ENCODE results near the gene CSNK2A3. TPM values are rescaled to one million over a fixed set of nuclear protein-coding genes. Genes with fewer than 3 reads are reported as not detected.

Gene CSNK2A3
- total and polyA plus RNA-seq, 9 donors, result 0.22 to 2.4 (median 0.48) TPM; not detected in 1

DNA sequence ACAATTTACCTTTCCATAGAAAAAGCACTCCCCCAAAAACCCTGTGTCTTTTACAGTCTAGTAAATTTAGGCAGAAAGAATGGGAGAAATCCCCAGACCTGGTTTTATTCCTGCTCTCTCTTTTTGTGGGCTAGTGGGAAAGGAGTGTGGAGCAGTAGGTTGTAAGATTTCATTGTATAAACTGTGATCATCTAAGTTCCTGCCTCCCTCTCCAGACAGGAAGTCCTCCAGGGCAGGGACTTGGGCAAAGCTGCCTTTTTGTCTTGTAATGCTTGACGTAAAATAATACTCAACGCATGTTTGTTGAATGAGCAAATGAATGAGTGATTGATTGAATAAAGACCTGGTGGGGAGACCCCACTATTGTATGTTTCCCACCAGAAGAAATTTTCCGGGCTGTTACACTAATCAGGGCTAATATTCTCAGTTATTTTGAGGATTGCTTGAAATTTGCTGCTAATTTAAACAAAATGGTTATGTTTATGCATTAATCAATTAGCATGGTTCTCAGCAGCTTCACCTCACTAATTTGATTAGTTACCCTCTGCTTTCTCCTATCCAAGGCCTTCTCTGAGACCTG lies 36.3 kb downstream of the CSNK2A3 start:
- no peak for DNase-seq
- Histone ChIP-seq H3K36me3 (no peaks in the 10 kb centered on the region), H3K4me3 (no peak overlapping the region), H3K9me3 (no peaks in the 10 kb centered on the region), H3K27me3 (no peaks in the 10 kb centered on the region), H3K27ac (no peak overlapping the region), H3K4me1 (ENCODE audit: insufficient read depth) (peaks cover 9% of the 10 kb centered on the region)
- TF ChIP-seq EP300 (IDR thresholded peaks at IDR 0.05) (no peak), POLR2A (IDR thresholded peaks at IDR 0.05) (no peak)
- TF ChIP-seq, protein P1, sequence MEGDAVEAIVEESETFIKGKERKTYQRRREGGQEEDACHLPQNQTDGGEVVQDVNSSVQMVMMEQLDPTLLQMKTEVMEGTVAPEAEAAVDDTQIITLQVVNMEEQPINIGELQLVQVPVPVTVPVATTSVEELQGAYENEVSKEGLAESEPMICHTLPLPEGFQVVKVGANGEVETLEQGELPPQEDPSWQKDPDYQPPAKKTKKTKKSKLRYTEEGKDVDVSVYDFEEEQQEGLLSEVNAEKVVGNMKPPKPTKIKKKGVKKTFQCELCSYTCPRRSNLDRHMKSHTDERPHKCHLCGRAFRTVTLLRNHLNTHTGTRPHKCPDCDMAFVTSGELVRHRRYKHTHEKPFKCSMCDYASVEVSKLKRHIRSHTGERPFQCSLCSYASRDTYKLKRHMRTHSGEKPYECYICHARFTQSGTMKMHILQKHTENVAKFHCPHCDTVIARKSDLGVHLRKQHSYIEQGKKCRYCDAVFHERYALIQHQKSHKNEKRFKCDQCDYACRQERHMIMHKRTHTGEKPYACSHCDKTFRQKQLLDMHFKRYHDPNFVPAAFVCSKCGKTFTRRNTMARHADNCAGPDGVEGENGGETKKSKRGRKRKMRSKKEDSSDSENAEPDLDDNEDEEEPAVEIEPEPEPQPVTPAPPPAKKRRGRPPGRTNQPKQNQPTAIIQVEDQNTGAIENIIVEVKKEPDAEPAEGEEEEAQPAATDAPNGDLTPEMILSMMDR (IDR thresholded peaks at IDR 0.05), result no peak
- intact Hi-C loops (cut with DNase I), result no loop called here
- 88 to 97% (median 93%) methylated on average over 3 of the region's 3 CpGs for WGBS, 3 donors

DNA sequence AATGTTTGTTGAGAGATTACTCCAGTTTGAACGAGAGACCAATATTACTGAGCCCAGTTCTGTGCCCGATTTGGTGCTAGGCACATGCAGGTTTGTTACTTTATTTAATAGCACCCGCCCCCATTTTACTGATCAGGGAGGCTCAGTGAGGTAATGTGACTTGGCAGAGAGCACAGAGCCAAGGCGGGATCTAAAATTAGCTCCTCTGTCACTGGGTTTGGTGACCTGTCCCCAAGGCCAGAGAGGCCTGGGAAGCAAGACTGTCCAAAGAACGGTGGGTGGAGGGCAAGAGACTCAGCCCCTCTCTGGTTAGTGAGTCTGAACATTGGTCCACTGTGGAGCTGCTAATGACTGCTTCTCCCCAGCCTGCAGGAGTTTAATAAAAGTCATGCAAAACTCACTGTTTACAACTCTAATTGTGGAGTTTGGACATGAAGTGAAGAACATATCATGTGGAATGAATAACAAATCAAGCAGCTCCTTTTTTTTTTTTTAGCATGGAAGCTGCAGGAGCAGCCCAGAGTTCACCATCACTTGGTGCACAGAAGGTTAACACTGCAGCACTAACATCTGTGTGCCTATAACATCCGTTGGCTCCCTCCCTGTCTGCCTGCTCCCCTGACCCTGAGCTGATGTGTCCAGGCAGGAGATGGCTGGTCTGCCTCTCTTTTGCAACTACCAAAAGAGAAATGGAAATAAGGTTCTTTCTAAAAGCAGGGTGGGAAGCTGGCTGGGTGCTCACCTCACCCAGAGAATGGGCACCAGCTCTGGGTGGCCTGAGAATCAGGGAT lies 39.0 kb downstream of the CSNK2A3 start:
- Histone ChIP-seq H3K36me3 (no peaks in the 10 kb centered on the region), H3K4me3 (no peak overlapping the region), H3K27ac (no peak overlapping the region), H3K9me3 (no peaks in the 10 kb centered on the region), H3K27me3 (no peaks in the 10 kb centered on the region), H3K4me1 (ENCODE audit: insufficient read depth) (peaks cover 5% of the 10 kb centered on the region)
- TF ChIP-seq EP300 (IDR thresholded peaks at IDR 0.05) (no peak), POLR2A (IDR thresholded peaks at IDR 0.05) (no peak)
- TF ChIP-seq, protein P1 (IDR thresholded peaks at IDR 0.05), result no peak
- 14 to 36% (median 22%) methylated on average over 6 of the region's 6 CpGs for WGBS, 3 donors
- DNase-seq, result peak in 3 of 5 donors; percentile 25 to 47 (median 44)
- intact Hi-C loops (cut with DNase I), result no loop called here

DNA sequence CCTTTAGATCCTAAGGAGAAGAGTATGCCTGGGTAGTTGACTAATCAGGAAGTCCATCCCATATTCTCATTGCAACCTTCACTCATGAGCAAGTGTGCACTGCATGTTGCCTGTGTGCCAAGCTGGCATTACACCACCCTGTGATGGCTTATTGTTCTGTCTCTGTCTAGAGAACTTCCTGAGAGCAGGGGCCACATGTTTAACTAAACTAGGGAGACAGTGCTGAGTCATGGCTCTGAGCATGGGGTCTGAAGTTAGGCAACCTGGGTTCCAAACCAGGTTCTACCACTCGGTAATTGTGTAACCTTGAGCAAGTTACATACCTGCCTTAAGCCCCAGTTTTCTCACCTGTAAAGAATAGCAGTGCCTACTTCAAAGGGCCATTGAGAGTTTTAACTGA lies 39.6 kb downstream of the CSNK2A3 start:
- no peaks in the 10 kb centered on the region for H3K9me3 ChIP-seq
- peaks cover 5% of the 10 kb centered on the region for H3K4me1 ChIP-seq (ENCODE audit: insufficient read depth)
- no peak for DNase-seq
- intact Hi-C loops (cut with DNase I), result no loop called here
- H3K4me3 ChIP-seq, result no peak overlapping the region
- H3K27me3 ChIP-seq, result no peaks in the 10 kb centered on the region
- 80 to 87% (median 84%) methylated on average over 1 of the region's 1 CpG for WGBS, 3 donors
- TF ChIP-seq POLR2A (IDR thresholded peaks at IDR 0.05), result no peak
- TF ChIP-seq EP300 (IDR thresholded peaks at IDR 0.05), result no peak
- TF ChIP-seq, protein P1 (IDR thresholded peaks at IDR 0.05), result no peak
- H3K36me3 ChIP-seq, result no peaks in the 10 kb centered on the region
- no peak overlapping the region for H3K27ac ChIP-seq

DNA sequence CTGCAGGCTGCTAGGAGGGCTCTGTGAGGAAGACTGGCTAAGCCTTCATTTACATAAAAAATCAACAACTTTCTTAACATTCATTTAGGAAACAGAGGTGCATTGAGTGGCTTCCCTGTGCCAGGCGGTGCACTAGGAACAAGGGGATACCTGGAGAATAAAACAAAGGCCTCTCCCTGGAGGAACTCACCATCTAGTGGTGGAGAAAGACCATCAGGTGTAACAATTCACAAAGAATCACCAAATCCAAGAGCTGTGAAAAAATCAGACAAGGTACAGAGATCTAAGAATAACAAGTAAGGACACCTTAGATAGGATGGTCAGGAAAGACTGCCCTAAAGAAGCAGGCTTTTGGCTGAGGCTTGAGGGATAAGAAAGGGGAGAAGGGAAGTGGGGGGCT lies 40.3 kb downstream of the CSNK2A3 start:
- intact Hi-C loops (cut with DNase I), result no loop called here
- no peaks in the 10 kb centered on the region for H3K27me3 ChIP-seq
- WGBS, 3 donors, result 93 to 100% (median 97%) methylated on average over 1 of the region's 1 CpG
- no peak for DNase-seq
- H3K9me3 ChIP-seq, result no peaks in the 10 kb centered on the region
- H3K4me3 ChIP-seq, result no peak overlapping the region
- TF ChIP-seq POLR2A (IDR thresholded peaks at IDR 0.05) (no peak), EP300 (IDR thresholded peaks at IDR 0.05) (no peak)
- TF ChIP-seq, protein P1 (IDR thresholded peaks at IDR 0.05), result no peak
- no peaks in the 10 kb centered on the region for H3K36me3 ChIP-seq
- peaks cover 5% of the 10 kb centered on the region for H3K4me1 ChIP-seq (ENCODE audit: insufficient read depth)
- H3K27ac ChIP-seq, result no peak overlapping the region

Data from ovary (tissue), 9 donors.